GM12875 (cell line): ENCODE data around the gene GPR39.
"Not testable (repeated sequence)": the region's sequence is repeated elsewhere in the genome, so short reads cannot be mapped to it uniquely, and the experiment has no call there.

Experiments
- H3K4me3 ChIP-seq: one replicate; pipeline ENCODE4 v1.5.1; 2011; ENCODE audit warnings: low read depth, low read length, control low read depth
- CTCF ChIP-seq: IDR thresholded peaks from 2 replicates; pipeline ENCODE4 v1.5.1; 2011; ENCODE audit warnings: low read depth, mild to moderate bottlenecking, control low read depth, inconsistent platforms, low read length, moderate library complexity, borderline replicate concordance; ENCODE audit not compliant: insufficient read depth

GPR39 gene

GRCh38 chr2:132515010-132515409, 98.4 kb downstream of the GPR39 start:
- TF ChIP-seq CTCF: no peak
- H3K4me3 ChIP-seq: no peak overlapping the region

GRCh38 chr2:132517386-132517785, 100.8 kb downstream of the GPR39 start:
- H3K4me3 ChIP-seq: no peak overlapping the region
- TF ChIP-seq CTCF: no peak

- TF ChIP-seq CTCF: no peak
- no peak overlapping the region for H3K4me3 ChIP-seq
These were observed 101.7 kb downstream of the GPR39 start for GRCh38 chr2:132518302-132518701.

GRCh38 chr2:132519566-132519965, 103.0 kb downstream of the GPR39 start:
- H3K4me3 ChIP-seq: no peak overlapping the region
- TF ChIP-seq CTCF: no peak

- no peak for TF ChIP-seq CTCF
- no peak overlapping the region for H3K4me3 ChIP-seq
These were observed 104.7 kb downstream of the GPR39 start for GRCh38 chr2:132521341-132521740.

- no peak overlapping the region for H3K4me3 ChIP-seq
- no peak for TF ChIP-seq CTCF
These were observed 106.3 kb downstream of the GPR39 start for GRCh38 chr2:132522901-132523300.

GRCh38 chr2:132537061-132537460, 120.5 kb downstream of the GPR39 start:
- H3K4me3 ChIP-seq: not testable (repeated sequence)

GRCh38 chr2:132538331-132538855, 121.8 kb downstream of the GPR39 start:
- H3K4me3 ChIP-seq: no peak overlapping the region
- TF ChIP-seq CTCF: no peak
